GM18870 (cell line): ENCODE data around the gene OR6P1.

Experiments
- ATAC-seq: cut with Tn5 transposase; IDR thresholded peaks from one replicate; pipeline ENCODE4 v1.9.1; 2021; ENCODE audit warnings: moderate library complexity; ENCODE audit not compliant: unreplicated experiment

The OR6P1 gene, protein sequence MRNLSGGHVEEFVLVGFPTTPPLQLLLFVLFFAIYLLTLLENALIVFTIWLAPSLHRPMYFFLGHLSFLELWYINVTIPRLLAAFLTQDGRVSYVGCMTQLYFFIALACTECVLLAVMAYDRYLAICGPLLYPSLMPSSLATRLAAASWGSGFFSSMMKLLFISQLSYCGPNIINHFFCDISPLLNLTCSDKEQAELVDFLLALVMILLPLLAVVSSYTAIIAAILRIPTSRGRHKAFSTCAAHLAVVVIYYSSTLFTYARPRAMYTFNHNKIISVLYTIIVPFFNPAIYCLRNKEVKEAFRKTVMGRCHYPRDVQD

DNA sequence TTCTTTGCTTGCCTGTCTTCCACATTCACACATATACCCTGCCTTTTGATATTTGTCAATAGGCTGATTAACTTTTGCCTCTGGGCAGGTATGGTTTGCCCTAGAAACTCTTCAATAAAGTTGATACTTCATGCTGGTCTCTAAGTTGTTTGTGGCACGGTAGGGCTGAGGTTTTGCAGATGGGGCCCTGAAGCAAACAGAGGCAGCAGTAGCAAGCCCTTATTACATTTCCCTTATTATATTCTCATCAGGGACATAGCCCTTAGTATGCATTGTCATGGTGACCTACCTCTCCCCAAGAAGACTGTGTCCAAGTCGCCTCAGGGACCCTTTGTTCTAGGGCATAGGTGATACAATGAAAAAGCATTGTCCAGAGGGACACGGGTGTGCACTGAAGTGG, at the start of gene OR6P1:
Gene OR6P1, minus strand, starts transcription at position 101 of the 400 bp plus-strand sequence. CDS start 6,976 bp downstream, outside the sequence.
- no peak for ATAC-seq

DNA sequence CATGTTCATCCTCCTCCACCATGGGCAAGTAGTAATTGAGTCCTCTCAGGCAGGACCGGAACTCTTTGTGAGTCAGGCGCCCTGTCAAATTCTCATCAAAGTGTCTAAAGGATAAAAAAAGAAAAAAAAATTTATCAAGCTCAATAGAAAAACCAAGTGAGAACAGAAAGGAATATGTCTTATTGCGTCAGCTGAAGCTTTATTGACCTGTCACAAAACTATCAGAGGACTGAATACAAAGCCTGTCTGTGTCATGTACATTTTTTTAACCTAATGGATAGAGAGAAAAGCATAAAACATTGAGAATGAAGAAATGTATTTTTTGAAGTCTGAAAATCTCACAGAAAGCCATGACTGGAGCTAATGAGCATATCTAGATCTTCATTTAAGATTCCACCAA, 43.4 kb upstream of the OR6P1 start:
- no peak for ATAC-seq

DNA sequence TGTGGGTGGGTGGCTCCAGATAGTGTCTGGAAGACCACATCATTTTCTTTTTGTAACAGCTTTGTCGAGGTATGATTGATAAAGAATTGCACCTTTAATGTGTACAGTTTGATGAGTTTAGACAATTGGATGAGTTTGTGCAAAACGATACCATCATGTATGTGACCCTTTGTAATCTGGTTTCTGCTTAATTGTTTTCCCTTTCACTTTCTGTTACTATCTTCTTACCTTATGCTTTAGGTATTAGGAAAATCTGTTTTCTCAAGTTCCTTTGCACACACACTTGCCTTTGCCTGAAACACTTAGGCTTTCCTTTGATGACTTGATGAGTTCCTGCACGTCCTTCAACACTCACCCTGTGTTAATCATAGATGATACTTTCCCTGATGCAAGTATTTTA, 41.5 kb upstream of the OR6P1 start:
- no peak for ATAC-seq

DNA sequence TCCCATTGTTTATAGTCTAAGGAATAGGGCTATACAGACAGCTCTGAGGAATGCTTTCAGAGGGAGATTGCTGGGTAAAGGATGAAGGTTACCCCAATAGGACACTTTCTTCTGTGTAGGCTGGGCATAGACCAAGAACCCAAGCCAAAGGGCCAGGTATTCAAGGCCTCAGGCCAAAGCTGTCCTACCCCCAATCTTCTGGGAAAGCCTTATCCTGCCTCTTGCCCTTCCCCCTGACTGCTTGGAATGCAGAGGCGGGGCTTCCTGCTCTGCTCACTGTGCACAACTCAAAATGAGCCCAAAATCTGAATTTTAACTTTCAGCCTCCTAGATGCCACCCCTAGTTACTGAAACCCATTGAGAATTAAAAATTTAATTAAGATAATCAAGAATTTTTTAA, 36.9 kb upstream of the OR6P1 start:
- ATAC-seq, result no peak

DNA sequence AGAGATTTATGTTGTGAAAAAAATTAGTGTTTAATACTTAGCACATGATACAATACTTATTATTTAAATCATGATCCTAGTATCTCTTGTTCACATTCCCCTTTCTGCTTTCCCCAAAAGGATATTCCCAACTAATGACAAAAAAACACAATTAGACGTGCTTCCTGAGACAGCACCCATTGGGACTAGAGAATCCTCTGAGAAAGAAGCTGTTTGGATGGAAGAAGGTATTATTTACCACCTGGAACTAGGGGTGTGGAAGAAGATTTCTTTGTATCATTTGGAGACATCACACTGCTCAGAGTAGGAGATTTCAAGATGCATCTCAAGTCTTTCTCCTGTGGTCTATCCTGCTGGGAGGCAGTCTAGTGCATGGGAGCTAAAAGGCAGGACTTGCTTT, 34.6 kb upstream of the OR6P1 start, which contains the start of gene OR10Z1:
Gene OR10Z1, plus strand, starts transcription at position 301 of the 400 bp plus-strand sequence. CDS start 1,171 bp downstream, outside the sequence.
- ATAC-seq, result no peak

DNA sequence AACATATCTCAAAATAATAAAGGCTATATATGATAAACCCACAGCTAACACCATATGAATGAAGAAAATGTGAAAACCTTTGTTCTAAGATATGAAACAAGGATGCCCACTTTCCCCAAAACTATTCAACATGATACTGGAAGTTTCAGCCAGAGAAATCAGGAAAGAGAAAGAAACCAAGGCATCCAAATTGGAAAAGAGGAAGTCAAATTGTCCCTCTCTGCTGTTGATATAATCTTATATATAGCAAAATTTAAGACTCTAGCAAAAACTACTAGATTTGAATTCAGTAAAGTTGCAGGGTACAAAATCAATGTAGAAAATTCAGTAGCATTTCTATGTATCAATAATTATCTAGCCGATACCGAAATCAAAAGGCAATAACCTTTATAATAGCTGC, 30.4 kb upstream of the OR6P1 start:
- no peak for ATAC-seq

DNA sequence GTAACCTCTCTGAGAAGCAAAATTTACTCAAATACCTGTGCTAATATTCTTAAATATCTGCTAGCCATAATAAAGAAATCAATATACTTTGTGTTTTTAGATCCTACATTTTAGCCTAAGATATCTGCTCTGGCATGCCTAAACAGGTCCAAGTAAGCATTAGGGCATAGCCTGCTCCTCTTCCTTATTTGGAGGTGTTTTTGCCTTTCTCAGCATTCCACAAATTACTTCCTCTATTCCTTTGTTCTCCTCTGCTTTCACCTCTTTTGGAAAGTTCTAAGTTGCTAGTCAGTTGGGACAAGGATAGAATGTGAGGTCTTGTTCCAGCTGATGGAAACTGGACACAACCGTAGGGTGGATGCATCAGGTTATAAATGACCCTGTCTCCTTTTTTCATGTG, 16.6 kb upstream of the OR6P1 start:
- ATAC-seq, result no peak

DNA sequence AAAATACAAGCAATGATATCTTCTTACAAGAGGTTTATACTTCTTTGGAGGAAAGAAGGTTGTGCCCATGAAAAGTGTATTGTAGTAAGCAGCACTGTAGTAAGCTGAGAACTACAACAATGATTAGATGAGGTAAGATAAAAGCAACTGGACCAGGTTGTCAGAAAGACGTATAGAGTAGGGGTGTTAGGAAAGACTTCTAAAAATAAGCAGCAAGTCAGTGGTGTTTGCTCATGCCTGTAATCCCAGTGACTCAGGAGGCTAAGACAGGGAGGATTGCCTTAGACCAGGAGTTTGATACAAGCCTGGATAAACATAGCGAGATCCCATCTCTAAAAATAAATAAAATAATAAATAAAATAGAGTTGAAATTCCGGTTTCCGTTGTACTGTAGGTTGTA, 13.6 kb upstream of the OR6P1 start:
- ATAC-seq, result no peak

DNA sequence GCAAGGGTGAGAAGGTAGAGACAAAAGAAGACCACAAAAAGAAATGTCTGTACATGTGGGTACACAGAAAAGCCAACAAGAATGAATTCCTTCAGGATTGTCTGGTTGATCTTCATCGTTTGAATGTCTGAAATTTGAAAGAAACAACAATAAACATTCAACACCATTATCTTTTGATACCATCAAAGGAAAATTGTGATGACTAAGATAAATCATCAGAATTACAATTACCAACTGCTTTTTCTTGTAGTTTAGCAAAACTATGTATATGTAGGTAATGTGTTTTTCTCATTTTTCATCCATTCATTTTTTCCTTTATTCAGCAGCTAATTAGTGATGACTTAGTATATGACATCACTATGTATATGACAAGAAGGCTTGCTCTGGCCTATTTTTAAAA, 9.4 kb upstream of the OR6P1 start, which contains the start of gene OR10X1:
Gene OR10X1, minus strand, starts transcription at position 167 of the 400 bp plus-strand sequence. Its CDS starts 0 bp downstream, at position 167.
- ATAC-seq, result no peak

DNA sequence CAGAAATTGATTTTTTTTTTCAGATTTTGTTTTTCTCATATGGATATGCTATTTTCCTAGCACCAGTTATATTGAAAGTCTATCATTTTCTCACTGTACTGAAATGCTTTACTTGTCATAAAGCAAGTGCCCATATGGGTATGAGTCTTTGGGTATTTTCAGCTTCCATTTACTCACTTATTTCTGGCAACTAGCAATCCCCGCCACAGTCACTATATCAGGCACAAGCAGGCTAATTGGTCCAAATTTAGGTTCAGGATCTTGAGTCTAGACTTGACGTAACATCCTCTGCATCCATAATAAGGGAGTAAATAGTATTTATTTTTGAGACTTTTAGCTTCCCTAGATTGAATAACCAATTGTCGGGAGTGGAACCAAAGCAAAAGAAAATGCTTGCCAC, 7.2 kb upstream of the OR6P1 start:
- ATAC-seq, result no peak

DNA sequence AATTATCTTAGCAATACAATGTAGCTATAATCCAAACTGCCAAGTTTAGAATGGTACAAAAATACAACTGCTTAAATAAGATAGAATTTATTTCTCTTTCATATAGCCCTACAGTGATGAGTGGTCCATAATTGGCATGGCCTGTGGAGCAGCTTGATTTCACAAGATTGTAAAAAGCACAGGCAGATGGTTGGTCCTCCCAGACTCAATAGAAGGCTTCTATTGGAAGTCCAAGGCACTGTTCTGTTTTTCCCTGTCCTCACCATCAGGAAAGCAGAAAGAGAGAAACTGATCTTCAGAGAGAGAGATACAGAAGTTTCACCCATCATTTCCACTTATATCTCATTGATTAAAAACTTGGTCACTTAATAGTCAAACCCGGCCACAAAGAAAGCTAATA, 1.8 kb upstream of the OR6P1 start:
- no peak for ATAC-seq

DNA sequence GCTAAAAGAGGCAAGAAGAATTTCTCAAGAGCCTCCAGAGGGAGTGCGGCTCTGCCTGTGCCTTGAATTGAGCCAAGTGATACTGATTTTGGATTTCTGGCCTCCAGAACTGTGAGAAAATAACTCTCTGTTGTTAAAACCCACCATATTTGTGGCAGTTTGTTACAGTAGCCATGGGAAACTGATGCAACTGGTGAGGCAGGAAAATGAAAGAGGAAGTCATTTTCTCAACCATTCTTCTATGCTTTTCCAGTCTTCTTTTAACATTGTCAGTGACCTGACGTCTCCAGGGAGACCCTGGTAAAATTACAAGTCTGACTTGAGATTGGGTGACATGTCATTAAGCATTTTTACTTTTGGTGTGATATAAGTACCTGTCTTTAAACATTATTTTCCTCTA, 5.8 kb downstream of the OR6P1 start:
- no peak for ATAC-seq

DNA sequence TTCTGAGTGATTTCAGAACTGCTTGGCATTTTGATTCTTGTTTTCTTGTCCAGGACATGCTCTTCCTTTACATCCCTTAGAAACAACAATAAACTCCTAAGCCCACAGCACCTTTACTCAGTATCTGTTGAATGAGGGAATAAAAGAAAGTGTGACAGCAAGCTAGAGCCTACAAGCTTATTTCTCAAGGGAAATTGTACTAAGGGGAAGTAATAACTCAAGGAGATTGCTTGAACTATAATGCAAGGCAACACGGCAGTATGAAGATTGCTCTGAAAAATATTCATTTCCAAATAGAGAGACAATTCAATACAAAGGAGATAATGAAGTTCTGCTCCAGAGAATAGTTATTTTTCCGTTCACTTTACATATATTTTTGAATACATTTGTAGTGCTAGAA, 6.5 kb downstream of the OR6P1 start:
- no peak for ATAC-seq

DNA sequence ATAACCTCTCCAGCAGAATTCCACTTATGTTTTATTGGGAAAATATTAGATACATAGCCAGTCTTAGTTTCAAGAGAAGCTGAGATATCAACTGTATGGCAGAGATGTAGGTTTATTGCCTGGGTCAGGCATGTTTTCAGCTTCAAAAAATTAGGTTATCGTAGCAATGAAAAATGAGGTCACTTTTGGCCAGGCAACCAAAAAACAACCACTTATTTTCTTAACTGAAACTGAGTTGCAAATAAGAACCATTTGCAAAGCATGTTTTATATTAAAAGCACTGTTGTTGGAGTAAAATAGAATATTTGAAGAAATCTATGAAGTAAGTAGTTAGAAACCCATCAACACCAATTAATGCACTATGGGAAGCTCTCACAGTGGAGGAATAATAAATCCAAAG, 10.7 kb downstream of the OR6P1 start:
- ATAC-seq, result no peak

DNA sequence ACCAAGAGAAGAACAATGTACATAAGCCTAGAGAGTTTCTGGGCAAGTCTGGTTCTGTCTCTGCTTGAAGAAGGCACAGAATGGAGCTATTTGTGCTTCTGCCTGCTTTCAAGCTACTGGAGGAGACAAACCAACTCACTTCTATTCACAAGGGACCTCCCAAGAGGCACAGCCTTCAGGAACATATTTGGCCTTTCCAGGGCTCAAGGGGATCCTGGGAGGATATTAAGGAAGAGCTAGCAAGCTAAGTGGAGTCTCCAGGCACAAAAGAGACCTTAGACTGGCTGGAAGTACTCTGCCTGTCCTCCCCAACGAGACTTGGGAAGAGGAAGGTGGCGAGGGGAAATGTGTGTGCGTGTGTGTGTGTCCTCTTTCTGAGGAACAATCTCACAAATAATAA, 16.0 kb downstream of the OR6P1 start, which contains the start of gene OR6Y1:
Gene OR6Y1, minus strand, starts transcription at position 54 of the 400 bp plus-strand sequence. CDS start 6,300 bp downstream, outside the sequence.
- ATAC-seq, result no peak

DNA sequence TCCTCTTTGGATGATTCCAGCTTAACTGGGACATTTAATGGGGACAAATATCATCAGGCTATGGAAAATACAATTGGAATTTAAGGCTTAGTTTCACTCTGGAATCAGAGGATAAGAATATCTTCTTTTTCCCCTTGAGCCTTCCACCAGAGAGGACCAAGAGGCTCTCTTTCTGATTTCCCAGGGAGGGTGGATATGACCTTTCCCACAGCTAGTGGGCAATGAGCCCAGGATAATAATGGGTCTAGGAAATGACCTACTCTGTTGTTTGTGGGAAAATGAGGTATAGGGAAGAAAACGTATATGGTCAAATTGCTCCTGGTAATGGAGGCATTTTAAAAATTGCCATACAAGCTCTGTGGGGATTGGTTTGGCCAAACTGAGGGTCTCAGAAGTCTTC, 18.1 kb downstream of the OR6P1 start:
- no peak for ATAC-seq

DNA sequence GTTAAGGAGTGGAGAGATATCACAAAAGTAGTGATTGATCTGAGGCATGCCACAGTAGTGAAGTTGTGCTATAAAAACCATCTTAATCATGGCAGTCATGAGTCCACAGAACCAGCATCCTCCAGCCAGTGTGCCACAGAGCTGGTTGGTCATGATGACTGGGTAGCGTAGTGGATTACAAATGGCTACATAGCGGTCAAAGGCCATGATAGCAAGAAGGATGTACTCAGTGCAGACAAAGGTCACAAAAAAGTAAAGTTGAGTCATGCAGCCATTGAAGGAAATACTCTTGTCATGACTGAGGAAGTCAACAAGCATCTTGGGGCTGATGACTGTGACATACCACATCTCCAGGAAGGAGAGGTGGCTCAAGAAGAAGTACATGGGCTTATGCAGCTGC, 22.8 kb downstream of the OR6P1 start:
- no peak for ATAC-seq

DNA sequence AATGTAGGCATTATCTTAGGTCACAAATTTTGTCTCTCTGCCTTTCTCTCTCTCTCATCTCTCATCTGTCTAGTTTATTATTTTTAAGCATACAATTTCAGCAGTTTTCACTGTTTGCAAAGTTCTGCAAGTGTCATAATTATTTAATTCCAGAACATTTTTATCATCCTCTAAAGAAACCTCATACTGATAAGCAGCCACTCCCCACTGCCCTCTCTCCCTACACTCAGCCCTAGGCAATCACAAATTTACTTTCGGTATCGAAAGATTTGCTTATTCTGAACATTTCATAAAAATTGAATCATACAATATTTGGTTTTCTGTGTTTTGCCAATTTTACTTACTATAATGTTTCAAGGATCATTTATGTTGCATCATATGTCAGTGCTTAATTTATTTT, 32.8 kb downstream of the OR6P1 start:
- no peak for ATAC-seq

DNA sequence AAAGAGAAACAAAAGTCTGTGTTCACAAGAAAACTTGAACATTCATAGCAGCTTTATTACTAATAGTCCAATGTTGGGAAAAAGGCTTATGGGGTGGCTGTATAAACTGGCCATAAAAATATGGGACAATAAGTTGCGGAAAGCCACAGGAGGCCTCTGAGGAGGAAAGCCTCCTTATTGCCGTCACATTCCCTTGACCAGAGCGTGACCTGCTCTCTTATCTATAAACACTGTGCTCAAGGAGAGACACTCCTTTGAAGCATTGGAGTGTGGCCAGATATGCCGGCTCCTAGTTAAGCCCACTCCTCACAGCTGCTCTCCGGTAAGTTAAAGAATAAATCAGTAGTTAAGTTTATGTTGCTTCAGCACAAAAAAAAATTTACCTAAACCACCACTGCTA, 35.9 kb downstream of the OR6P1 start:
- ATAC-seq, result no peak

DNA sequence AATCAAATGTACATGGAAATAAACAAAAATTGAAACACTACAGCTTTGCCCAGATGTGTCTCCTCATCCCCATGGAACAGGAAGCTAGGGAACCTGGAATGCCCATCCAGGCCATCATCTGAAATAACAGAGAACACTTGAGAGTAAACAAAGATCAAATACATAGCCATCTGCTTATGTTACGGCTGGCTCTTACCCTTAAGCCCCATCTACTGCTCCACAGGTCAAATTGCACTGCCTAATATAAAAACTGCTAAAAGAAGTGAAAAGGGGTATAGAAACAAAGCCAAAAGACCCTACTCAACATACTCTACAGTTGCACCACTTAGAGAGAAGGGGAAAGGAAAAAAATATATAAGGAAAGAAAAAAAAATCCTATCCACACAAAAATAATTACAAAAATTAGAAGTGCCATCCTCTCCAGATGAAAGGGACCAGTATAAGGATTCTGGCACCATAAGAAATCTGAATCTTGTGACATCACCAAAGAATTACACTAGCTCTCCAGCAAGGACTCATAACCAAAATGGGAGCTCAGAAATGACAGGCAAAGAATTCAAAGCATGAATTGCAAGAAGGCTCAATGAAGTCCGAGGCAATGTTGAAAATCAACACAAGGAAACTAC, 43.1 kb downstream of the OR6P1 start:
- no peak for ATAC-seq

DNA sequence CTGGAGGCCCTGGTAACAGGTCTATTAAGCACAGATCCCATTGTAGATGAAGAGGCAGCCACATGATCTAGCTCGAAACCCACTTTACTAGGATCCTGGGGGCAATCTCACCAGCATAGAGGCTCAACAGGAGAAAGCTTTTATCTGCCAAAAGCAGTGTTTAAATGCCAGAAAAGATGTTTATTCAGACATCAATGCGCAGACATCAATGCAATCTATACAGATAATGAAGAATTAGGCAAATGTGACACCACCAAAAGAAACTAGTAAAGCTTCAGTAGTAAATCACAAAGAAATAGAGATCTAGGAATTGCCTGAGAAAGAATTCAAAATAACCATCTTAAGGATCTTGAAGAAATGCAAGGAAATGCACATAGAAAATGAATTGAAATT, 48.7 kb downstream of the OR6P1 start:
- no peak for ATAC-seq

DNA sequence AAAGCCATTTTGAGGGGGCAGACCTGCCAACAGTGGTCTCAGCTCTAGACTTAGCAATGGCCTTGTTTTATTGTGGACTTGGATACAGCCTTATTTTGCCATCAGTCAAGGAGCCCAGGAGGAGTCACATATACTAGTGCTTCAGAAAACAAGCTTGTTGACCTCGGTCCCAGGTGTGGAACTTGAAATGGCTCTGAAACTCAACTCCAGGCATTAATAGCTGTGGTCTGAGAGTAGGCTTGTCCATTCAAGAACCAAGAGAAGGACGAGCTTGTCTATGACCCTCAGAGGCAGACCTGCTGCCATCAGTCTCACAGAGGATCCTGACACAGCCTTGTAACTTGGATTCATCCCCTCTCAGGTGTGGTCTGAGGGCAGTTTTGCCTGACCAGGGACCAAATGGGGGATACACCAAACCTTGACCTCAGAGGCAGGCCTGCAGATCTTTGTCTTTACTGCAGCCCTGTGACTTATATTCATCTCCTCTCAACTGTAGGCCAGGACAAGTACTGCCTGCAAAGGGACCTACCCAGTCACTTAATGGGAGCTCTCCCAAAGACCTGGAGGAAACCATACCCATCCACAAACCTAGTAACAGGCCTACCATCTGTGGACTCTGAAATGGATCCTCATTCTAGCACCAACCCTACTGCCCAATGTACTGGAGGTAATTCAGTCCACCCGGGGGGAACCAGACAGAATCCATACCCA, 49.3 kb downstream of the OR6P1 start:
- no peak for ATAC-seq
